AG09319 (cell line): ENCODE data around the gene TSEN2.
A peak's percentile ranks its signal among the peaks of the same experiment; 100 is the strongest.

ENCODE experiments used
- DNase-seq: peaks from one replicate; pipeline ENCODE4 v3.0.0-alpha.2; 2010; ENCODE audit warnings: low read depth; ENCODE audit errors: extremely low read depth
- TF ChIP-seq, protein P1 (sequence below): IDR thresholded peaks from 2 replicates; pipeline ENCODE4 v1.5.1; 2011; ENCODE audit warnings: low read depth, mild to moderate bottlenecking, inconsistent platforms, low read length, moderate library complexity

TSEN2 gene

DNA sequence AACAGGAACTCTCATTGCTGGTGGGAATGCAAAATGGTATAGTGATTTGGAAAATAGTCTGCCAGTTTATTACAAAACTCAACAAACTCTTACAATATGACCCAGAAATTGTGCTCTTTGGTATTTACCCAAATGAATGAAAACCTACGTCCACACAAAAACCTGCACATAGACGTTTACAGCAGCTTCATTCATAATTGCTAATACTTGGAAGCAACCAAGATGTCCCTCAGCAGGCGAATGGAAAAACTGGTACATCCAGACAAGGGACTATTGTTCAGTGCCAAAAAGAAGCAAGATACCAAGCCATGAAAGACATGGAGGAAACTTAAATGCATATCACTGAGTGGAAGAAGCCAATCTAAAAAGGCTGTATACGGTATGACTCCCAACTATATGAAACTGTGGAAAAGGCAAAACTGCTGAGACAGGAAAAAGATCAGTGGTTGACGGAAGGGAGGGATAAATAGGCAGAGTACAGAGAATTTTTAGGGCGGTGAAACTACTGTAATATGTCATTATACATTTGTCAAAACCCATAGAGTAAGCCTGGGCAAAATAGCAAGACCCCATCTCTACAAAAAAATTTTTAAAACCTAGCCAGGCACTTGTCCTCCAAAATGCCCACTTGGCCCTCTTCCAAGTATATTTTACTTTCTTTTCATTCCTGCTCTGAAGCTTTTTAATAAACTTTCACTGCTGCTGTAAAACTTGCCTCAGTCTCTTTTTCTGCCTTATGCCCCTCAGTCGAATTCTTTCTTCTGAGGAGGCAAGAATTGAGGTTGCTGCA lies 65.9 kb downstream of the TSEN2 start:
- no peak for DNase-seq
- TF ChIP-seq, protein P1, sequence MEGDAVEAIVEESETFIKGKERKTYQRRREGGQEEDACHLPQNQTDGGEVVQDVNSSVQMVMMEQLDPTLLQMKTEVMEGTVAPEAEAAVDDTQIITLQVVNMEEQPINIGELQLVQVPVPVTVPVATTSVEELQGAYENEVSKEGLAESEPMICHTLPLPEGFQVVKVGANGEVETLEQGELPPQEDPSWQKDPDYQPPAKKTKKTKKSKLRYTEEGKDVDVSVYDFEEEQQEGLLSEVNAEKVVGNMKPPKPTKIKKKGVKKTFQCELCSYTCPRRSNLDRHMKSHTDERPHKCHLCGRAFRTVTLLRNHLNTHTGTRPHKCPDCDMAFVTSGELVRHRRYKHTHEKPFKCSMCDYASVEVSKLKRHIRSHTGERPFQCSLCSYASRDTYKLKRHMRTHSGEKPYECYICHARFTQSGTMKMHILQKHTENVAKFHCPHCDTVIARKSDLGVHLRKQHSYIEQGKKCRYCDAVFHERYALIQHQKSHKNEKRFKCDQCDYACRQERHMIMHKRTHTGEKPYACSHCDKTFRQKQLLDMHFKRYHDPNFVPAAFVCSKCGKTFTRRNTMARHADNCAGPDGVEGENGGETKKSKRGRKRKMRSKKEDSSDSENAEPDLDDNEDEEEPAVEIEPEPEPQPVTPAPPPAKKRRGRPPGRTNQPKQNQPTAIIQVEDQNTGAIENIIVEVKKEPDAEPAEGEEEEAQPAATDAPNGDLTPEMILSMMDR: no peak

DNA sequence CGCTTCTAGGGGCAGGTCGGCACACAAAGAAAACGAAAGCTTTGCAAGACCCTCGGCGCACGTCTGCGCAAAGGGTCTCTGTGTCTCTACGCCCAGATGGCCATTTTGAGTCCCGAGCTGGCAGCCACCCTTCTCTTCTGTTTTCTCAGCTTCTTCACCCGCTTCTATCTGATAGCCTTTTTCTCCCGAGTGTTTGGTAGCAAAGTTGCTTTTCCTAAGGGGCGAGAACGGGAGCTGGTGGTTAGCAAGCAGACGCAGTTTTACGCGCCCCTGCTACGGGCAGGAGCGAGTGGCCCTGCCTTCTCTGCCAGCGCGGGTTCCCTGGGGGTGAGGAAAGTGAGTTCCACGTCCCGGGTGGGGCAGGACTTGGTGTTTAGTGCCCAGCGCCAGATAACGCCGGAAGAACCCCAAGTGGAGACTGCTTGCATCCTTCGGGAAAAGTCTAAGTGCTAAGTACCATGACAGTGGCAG lies 69.7 kb downstream of the TSEN2 start:
- TF ChIP-seq, protein P1: no peak

DNA sequence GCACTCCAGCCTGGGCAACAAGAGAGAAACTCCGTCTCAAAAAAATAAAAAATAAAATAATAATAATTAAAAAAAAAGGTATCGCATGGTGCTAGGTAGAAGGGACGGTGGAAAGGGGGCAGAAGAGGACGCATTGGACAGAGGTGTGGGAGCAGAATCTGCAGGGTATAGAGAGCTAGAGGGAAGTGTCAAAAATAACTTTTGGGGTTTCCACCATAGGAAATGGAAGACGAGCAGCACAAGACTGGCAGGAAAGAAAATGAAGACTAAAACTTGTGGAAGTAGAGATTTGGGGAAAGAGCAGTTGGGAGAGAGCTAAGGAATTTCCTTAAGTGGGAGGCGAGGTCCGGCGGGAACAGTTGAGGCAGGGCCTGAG lies 72.0 kb downstream of the TSEN2 start:
- TF ChIP-seq, protein P1: no peak; the same call in 1 of the 2 replicates
- no peak for DNase-seq

More for the DNA sequence above, 69.7 kb downstream of the TSEN2 start:
- DNase-seq: no peak

DNA sequence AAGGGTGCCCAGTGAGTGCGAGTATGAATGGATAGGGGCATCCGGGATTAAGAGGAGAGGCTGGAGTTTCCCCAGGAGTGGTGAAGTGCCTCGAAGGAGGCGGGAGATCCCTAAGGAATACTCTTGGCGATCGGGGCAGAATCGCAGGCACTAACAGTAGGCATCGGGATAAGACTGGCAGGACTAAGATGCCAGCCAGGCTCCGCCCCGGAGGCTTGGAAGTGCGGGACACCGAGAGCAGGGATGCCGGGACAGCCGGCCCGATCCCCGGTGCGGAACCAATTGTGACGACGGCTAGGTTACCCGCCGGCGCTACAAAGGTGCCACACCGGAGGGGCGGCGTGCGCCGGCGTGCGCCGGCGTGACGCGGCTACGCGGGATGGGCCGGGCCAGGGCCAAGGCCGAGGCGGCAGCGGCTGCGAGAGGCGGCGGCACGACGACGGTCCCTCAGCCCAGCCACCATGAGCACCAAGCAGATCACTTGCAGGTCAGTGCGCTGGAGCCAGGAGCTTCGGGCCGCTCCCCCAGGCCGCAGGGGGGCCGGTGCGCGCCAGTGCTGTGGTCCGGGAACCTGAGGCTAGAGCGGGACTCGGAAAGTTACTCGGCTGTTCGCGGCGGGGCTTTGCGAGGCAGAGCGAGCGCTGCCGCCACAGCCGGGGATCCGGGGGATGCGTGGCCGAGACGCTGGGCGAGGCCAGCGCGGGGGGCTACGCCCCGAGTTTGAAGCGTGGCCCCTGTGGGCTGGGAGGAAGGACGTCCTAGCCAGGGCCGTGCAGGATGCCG lies 72.6 kb downstream of the TSEN2 start, which contains the start of gene MKRN2:
MKRN2 (plus strand) TSS at position 398 of the 783 bp plus-strand sequence; CDS start at position 462, 64 bp downstream.
- TF ChIP-seq, protein P1: no peak; the same call in 1 of the 2 replicates

DNA sequence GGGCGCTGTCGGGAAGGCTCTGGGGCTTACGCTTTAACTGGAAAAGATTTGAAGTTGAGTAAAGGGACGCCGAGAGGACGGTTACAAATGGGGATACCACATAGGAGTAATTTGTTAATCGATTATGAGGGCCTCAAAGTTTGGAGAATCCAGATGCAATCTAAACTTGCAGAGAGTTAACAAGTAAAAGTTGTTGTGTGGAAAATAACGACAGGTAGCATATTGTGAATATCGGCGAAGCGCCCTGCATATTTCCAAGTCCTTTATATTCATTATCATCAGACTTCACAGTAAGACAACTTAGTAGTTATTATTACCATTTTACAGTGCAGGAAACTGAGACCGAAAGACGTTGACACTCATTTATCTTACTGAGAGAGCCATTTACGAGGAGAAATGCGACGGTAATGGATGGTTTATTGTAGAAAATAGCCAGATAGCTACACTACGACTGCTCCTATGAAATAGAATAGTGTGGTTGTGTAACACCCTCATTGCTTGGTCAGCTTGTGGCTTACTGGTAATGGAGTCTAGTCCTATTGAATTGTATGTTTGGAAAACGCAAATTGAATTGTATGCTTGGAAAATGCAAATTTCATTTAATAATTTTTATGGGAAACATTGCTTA lies 73.3 kb downstream of the TSEN2 start:
- no peak for DNase-seq
- TF ChIP-seq, protein P1: no peak

More for the DNA sequence above, 72.6 kb downstream of the TSEN2 start, which contains the start of gene MKRN2:
- peak; percentile 59 for DNase-seq

DNA sequence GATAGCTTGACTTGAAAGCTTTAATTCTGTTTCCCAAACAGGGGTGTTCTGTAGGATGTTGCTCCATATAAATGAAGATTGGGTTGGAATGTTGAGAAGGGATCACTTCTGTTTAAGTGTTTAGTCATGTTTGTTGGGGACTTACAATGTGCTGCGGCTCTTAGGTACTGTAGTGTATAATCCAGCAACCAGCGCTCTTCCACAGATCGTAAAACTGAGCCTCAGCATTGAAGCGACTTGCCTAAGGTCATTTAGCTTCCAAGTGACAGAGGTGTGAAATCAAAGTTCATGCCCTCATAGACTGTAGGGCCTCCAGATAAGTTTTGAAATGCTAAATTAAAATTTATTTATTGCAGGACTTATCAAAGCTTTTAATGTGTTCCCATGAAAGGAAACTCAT lies 74.4 kb downstream of the TSEN2 start:
- no peak for DNase-seq
- TF ChIP-seq, protein P1: no peak
